NCI-H82 (cell line): ENCODE results near the gene LARGE2.

Experiments
- DNase-seq: peaks from one replicate; lab custom pipeline; 2025; lab: John Stamatoyannopoulos, UW

The LARGE2 gene

DNA sequence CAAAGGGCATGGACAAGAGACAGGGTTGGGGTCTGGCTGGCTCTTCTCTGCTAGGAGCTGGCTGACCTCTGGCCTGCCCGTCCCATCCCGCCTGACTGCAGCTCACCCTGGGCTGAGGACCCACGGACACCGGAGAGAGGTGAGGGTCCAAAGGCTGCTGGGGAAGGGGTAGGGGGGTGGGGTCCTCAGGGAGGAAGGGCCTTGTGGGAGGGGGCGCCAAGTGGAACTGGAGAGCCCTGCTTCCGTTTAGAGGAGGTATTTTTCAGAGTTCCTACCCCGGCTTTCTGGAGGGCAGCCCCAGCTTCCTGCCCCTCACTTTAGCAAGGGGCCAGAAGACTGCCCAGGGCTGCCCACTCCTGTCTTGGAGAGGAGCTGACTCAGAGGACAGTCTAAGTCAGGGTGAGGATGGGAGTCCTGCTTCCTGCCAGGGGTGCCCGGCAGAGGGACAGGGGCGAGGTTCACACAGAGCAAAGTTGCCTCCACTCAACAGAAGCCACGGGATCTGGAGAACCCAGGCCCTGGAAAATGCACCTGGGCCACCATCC, 7.1 kb downstream of the LARGE2 start:
- DNase-seq = no peak

DNA sequence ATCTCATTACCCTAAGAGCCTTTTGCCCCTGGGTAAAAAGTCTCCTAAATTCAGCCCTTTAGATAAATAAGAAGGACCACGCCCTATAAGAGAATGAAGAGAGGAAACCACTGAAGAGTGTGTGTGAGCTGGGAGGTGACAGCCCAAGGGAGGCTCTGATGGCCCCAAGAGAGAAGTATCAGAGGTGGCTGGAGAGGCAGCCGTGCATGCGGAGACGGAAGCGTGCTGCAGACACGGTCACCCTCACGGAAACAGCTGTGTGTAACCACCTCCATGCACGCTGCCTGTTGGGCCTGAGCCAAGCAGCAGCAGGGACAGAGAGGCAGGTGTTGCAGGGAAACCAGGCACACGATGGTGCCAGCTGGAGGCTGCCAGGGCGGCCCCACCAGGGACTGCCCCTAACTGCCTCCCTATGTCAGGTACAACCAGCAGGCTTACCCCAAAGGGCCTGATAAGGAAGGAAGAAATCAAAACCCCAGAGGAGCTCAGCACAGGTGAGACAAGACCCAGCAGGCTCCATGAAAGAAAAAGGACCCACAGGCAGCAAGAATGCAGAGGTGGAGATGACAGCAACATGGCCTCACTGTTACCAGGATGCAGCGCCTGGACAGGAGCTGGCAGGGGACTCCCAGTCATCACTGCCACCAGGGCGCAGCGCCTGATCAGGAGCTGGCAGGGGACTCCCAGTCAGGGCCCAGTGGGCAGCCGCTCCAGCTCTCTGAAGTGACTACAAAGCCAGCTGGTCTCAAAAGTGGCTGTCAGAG, 7.8 kb downstream of the LARGE2 start:
- no peak for DNase-seq

DNA sequence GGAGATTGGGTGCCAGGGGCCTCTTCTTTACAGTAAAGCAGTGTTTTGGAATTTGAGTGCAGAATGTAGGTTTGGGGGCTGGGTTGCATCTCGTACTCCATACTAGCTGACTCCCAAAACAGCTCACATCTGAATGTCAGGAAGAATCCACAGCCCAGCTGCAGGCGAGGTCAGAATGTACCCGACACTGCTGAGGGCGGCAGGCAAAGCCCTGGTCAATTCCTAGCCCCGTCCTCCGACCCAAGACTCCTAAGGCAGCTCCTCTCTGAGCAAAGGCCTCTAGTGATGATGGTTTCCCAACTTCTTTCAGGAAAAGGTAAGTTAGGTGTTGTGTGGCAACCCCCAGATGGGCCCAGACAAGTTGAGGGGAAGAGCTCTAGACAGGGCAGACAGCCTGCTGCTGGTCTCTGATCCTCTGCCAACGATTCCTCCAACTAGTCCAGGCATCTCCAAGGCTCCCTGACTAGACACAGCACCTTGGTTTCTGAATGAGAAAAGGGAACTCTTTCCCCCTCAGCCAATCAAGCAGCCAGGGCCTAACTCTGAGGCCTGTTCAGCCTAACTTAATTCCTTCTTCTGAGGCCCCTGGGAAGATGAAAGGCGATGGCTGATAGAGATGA, 8.6 kb downstream of the LARGE2 start:
- no peak for DNase-seq

DNA sequence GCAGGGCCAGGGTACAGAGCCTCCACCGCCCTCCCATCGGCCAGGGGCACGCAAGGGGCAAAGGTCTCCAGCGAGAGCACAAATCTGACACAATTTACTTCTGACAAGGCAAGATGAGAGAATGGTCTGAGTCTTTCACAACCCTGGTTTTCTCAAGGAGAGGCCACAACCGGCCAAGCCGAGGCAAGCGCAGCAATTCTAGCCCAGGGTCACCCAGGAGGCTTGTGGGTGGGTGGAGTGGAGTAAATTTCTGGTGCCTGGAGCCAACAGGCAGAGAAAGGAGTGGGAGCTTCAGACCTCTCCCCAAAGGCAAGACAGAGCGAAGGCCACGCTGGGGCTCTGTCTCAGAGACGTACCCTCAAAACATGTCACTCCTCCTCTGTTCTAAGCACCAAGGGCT, 9.3 kb downstream of the LARGE2 start:
- DNase-seq = no peak

DNA sequence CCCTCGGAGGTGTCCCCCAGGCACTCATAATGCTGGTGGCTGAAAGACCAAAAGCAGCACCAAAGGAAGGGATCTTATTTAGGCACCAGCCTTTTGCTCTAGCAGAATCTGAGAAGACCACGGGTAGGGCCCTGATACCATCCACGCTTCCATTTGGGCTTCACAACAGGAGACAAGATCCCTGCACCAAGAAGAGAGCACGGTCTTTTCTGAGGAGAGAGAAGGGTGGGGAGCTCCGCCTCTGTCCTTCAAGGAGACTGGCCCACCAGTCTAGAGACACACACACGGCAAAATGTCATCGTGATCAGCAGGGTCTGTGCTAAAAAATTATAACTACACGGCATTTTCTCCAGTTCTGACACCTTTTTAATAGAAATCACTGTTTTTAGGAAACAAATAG, 9.8 kb downstream of the LARGE2 start:
- DNase-seq = no peak

DNA sequence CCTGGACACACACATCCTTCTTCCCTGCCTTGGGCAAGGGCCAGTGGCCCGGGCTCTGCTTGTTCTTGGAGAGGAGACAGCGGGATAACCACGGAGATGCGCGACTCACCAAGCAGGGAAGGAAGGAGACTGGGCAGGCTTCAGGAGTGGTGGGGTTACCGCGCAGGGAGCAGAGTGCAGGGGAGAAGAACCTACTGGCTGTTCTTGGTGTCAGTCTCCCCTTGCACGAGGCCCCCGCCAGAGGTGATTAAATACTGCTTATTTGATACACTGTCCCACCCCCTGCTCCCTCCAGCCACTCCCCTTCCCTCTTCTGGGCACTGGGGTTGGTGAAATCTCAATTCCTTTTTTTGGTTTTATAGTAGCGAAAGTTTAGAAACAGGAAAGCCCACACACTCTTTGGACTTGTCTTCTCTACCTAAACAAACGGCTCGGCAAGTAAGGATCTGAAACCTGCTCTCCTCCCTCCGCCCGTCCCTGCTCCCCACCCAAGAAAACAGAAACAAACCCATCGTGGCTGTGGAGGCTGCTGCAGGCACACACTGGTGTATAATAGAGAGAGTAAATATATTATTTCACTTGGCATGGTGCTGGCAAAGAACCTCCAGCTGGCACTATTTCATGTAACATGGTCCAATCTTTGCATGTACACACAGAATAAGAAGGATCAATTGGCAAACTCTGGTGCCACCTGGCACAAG, 10.8 kb downstream of the LARGE2 start:
- DNase-seq = no peak

DNA sequence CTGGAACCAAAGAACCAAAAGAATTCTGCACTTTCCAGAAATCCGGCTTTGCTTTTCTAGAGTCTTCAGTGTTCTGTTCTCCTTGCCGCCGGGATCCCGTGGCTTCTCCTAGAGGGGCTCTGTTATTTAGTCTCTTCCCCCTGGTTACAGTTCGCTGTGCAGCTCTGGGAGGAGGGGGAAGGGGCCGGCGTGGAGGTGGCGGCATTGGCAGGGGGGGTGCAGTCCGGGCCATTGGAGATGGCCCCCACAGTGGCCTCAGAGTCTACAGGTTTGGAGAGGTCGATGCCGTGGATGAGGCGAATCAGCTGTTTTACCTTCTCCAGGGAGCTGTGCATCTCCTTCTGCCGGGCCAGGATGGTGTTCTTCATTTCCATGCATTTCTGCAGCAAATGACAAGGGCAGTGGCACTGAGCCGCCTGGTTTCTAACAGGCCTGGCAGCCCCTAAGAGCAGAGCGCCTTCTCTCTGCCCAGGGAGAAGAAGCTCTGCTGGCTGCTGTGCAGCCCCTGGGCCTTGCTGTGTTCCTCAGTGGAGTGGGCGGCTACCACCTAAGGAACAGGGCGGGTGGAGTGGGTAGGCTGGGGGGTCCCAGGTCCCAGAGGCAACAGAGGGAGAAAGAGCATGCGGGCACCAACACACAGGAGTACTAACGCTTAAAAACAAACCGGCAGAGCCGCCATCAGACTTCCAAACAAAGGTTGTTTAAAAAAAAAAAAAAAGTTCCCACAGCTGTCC, 11.6 kb downstream of the LARGE2 start:
- DNase-seq = no peak

DNA sequence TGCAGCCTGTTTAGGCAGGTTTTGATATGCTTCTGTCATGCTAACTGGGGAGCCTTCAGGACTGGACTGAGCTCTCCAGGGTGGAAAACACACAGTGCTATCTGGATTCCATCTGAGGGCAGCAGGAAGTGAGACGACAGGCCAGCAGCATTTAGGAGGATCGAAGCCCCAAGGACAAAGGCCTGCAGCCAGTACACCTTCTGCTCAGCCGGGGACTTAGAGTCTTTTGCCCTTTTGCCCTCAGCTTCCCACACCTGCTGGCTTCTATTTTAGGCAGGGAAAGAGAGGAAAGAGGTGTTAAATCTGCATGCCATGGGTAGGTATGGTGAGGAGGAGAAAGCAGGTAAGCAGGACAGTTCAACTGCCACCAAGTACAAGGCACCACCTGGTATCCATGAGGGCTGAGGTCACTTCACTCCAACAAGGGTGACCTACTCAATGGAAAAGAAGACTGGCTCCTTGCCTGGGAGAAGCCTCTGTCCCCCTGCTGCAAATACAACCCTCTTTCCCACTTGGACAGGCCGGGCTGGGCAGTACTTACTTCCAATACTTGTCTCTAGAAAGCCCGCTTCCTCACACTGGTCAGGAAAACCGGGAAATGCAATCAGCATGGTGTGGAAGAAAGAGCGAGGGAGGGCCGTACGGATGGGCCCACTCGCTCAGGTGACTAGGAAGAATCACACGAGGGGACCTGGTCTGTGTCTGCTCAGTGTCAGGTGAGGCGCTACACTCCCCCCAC, 12.3 kb downstream of the LARGE2 start:
- DNase-seq = no peak

DNA sequence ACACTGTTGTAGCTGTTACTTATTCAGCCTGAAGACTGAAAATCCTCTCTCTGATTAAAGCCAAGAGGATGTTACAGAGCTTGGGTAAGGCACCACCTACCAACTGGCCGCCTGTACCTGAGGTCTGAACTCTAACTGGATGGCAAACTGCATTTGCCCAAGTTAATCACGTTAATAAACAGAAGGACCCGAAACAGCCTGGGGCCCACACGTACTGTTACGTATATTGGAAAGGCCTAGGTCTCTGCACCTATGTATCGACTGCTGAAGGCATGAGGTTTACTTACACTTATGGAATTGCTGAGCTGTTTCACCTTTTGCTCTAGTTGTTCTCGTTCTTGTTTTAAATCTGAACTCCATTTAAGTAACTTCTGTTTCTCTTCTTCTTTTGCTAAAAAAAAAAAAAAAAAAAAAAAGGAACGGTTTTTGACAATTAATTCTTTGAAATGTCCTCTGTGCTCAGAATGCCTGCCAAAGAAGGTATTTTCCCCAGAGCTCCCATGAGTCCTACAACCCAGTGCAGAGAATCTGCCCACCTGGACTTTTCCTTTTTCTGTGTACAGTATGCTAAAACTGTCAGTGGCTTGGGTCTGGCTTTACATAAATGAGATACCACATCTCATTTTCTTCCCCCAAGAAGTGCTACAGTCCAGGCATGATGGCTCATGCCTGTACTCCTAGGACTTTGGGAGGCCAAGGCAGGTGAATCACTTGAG, 13.1 kb downstream of the LARGE2 start:
- DNase-seq = no peak

DNA sequence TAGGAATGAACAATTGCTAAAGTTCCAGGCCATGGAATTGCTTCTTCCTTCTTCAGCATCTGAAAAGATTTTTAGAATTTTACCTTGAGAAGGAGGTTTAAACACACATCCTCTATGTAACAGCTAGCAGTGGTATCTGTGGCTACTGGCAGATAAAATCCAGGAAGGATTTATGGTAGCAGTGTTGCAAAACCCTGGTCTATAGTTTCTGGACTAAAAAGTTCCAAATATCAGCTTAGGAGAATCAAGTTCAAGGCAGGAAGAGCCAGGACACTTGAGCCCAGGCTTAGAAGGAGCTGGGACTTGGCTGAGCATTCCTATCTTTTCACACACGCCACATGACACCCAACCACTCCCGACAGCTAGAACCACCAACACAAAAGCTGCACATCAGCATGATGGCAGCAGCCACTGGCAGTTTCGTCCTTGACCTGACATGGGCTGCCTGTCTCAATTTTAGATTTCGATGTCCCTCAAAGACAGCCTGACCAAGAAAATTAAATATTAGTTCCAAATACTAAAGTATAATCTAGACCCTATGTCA, 14.1 kb downstream of the LARGE2 start:
- no peak for DNase-seq

DNA sequence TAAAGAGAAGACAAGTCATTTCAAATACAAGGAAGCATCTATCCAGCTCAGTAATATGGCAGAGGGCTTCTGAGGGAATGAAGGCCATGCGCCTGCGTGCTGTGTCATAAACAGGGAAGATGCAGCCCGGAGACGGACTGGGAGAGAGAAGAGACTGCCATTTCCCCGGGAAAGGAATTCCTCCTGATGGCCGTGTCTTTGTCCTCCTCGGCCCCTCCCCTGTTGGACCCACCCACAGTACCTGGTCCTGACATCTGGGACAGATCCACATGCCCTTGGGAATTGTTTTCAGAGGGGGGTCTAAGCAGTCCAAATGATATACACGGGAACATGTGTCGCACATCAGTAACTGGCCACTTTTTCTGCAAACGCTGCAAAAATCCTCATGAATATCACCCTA, 15.5 kb downstream of the LARGE2 start:
- DNase-seq = no peak

DNA sequence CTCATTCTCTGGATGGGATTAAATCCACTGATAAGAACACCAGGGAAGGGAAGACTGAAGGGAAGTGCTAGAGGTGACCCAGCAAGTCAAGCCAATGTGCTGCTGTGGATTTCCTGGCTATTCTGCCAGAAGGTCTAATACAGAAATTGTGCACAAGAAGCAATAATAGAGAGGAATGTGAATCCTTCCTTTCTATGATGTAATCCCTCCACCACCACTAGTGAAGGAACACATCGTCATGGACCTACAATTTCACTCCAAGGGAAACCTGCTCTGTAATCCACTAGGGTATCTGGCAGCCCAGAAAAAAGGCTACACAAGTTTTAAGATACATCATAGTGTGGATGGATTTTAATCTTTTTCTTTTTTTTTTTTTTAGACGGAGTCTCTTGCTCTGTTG, 17.4 kb downstream of the LARGE2 start:
- no peak for DNase-seq

DNA sequence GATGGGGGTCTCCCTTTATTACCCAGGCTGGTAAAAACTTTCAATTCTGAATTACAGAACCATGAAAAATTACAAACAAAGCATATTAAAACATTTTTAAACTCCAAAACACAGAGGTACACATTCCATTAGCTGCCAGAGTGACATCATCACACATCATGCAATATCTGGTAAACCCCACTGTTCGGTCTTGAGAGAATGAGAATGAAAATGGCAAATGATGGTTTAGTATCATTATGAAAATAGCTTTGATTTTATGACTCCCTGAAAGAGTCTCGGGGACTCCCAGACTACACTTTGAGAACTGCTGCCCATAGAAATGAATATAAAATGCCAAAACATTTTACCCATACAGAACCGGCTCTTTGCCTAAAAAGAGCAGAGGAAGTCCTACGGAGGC, 18.8 kb downstream of the LARGE2 start:
- DNase-seq = no peak

DNA sequence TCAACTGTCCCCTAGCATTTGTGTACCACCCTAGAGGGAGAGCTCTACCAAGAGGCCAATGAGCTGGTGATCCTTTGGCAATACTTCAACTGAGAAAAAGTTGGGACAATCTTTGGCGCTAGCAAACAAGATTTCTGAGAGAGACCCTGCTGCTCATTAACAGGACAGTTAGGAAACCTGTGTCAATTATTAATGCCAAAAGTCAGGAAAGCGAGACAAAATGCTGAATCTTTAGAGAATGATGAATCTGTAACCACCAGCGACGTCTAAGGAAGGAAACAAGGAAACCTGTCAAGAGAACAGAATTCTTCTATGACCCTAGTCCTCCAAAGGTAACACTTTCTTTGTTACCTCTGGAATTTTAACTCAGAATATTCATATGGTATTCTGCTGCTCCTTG, 19.9 kb downstream of the LARGE2 start:
- no peak for DNase-seq

DNA sequence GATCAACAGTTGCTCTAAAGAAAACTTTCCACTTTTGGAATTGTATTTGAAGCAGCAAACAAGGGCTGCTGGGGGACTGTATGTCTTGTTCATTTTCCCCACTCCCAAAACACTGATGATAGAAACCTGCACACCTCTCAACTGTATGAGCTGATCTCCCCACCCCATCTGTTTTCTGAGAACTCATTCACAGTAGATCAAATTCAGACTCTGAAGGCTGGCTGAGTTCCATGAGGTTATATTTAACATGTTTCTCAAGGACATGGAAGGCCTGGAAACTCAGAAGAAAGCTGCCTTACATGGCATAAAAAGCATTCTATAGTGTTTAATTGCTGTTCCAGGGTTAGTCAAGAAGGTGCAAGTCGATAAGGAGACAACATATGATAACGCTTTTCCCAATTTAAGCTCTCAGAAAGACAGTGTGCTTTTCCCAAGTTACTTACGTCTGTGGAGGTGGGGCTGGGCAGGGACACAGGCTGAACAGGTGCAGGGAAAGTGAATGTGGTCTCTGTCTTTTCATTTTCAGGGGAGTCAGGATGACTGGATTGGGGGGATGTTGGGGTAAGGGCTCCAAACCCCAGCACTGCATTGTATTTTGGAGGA, 23.0 kb downstream of the LARGE2 start:
- no peak for DNase-seq

DNA sequence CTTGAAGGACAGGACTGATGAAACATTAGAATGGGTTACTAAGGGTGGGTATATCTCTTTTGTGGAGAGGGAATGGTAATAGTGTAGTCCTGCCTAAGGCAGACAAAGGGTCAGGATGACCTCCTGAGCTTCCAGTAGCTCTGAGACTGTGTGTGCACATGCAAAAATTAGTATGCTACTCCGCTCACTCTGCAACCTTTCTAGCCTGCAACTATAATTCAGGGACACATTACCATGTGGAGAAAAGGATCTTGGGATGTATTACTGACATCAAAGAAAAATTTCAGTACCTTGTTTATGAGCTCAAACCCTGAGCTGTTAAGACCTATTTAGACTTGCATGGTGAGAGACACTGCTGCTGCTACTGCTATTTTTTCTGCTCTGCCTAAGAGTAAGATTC, 25.4 kb downstream of the LARGE2 start:
- DNase-seq = no peak

DNA sequence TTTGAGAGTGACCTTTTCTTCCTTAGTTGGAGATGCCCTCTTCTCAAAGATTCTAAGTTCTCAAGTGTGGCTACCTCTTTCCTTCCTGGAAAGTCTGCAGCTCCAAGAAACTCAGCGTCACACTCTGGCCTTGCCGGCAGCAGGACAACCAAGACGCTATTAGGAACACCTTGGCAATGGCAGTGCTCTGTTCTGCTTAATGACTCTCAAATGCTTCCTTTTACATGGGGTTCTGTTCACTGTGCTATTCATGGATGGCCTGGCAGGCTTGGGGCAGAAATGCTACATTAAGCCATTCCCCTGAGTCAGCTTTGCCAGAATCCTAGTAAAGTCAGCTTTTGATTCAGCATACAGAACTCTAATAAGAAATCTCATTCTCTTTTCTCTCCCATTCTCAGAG, 25.9 kb downstream of the LARGE2 start:
- no peak for DNase-seq

DNA sequence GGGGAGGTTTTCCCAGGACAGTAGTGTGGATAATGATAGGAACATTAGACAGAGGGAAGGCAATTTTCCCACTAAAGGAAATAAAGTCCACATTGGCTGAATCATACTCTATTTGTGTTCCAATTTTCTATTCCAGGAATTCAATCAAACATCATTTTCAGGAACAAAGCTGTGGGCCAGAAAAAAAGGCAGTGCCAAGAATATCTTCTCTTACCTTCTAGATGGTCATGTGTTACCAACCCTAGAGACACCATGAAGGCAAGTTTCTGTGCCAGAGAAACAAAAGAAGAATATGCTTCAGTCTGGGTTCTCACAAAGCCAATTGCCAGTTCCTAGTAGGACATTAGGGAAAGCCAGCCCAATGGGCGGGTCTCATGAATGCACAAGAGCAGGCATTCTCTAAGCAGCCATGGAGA, 27.5 kb downstream of the LARGE2 start:
- no peak for DNase-seq

DNA sequence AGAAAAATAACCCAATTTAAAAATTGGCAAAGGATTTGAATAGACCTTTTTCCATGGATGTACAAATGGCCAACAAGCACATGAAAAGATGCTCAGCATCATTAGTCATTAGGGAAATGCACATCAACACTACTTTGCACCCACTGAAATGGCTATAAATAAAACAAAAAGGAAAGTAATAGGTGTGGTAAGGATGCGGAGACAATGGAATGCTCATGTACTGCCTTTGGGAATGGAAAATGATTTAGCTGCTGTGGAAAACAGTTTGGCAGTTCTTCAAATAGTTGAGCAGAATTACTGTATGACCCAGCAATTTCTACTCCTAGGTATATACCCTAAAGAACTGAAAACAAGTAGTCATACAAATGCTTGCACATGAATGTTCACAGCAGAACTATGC, 37.4 kb downstream of the LARGE2 start:
- no peak for DNase-seq

DNA sequence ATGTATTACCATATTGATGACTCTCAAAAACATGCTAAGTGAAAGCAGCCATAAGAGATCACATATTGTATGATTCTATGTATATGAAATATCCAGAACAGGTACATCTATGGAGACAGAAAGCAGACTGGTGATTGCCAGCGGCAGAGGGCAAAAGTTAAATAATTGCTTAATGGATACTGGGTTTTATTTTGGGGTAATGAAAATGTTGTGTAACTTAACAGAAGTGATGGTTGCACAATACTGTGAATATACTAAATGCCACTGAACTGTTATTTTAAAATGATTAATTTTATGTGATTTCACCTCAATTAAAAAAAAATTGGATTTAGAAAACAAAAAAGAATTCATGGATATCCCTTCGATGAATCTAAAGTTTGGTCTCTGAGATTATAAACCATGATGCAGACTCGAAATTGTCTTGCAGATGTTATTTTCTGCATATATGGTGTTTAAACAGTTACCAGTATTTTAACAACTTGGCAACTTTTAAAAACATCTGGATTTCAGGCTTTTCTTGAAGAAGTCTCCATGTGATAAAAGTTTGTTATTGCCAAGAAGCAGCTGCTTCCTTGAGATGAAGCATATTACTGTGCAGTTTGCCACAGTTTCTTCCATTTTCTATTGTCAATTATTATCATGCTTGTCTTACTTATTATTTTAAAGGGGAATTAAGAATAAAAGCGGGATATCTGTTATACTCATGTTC, 38.1 kb downstream of the LARGE2 start:
- DNase-seq = no peak
